Body of pancreas (tissue), 4 donors: ENCODE results near the gene KCNJ6.

Source experiments
- POLR2A ChIP-seq, 3 donors: fragments of 450-650 bp; IDR thresholded peaks; one replicate each; pipeline ENCODE4 v1.6.1; 2016; ENCODE audit warnings: antibody characterized with exemption in 3 of 3, mild to moderate bottlenecking in 2 of 3
- TF ChIP-seq, protein P1 (sequence below), 7 experiments: fragments of 450-650 bp in 4 of 7; fragments of 200-600 bp in 3 of 7; sonication (generic) in 3 of 7; IDR thresholded peaks; one replicate each; pipeline ENCODE4 v1.5.1; 2016 to 2019; ENCODE audit warnings: antibody characterized with exemption in 7 of 7

- TF ChIP-seq, protein P1, sequence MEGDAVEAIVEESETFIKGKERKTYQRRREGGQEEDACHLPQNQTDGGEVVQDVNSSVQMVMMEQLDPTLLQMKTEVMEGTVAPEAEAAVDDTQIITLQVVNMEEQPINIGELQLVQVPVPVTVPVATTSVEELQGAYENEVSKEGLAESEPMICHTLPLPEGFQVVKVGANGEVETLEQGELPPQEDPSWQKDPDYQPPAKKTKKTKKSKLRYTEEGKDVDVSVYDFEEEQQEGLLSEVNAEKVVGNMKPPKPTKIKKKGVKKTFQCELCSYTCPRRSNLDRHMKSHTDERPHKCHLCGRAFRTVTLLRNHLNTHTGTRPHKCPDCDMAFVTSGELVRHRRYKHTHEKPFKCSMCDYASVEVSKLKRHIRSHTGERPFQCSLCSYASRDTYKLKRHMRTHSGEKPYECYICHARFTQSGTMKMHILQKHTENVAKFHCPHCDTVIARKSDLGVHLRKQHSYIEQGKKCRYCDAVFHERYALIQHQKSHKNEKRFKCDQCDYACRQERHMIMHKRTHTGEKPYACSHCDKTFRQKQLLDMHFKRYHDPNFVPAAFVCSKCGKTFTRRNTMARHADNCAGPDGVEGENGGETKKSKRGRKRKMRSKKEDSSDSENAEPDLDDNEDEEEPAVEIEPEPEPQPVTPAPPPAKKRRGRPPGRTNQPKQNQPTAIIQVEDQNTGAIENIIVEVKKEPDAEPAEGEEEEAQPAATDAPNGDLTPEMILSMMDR (IDR thresholded peaks at IDR 0.05) = no peak
- TF ChIP-seq POLR2A (IDR thresholded peaks at IDR 0.05) = no peak
Measured at GRCh38 chr21:37623183-37623582, 293.1 kb downstream of the KCNJ6 start.
